DMS114 treated with DMSO at 0.1 percent for 48 hours (cell line): ENCODE data around the gene HSD17B13.
"Not testable (repeated sequence)": the region's sequence is repeated elsewhere in the genome, so short reads cannot be mapped to it uniquely, and the experiment has no call there.

Source experiments
- DNase-seq: peaks from one replicate; lab custom pipeline; 2025; ENCODE audit not compliant: unreplicated experiment; lab: John Stamatoyannopoulos, UW

Gene HSD17B13

GRCh38 chr4:87322754-87323153, at the start of gene HSD17B13:
Gene HSD17B13 (minus strand): TSS chr4:87322882. CDS start chr4:87322841, 41 bp downstream.
- DNase-seq, result no peak

DNA sequence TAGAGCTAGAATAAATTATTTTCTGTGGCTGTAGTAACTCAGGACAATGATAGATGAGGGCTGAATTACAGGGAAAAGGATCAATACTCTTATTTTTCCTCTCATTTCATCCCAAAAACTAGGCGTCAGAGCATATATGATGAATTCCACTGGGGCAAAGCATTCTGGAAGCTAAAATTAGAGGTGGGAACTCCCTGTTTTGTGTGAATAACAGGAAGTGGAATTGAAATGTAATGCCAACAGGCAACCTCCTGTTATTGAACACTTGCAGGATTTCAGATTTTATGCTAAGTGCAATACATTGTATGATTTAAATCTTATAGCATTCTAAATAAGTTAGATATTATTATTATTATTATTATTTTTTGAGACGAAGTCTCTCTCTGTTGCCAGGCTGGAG, 47.4 kb upstream of the HSD17B13 start:
- no peak for DNase-seq

GRCh38 chr4:87366521-87367162, 44.0 kb upstream of the HSD17B13 start:
- DNase-seq, result no peak

- no peak for DNase-seq
Observed at GRCh38 chr4:87365348-87365747, 42.7 kb upstream of the HSD17B13 start.

DNA sequence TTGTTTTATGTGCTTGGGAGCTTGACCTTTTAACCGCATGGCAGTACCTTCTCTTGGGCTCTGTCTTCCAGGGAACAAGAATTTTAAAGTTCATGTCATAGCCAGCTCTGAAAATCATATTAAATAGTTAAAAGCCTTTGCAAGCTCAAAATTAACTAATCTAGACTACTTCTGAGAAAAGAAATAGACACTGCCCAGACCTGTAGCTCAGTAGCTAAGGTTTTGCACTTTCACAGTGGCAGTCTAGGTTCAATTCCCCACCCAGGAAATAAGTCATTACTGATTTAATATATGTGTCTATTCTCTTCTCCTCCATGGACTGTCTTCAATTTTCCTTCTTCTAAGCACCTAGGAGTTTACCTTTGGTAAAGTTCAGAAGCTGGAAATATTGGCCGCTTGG, 40.9 kb upstream of the HSD17B13 start:
- no peak for DNase-seq

- no peak for DNase-seq
Observed at GRCh38 chr4:87360338-87360935, 37.8 kb upstream of the HSD17B13 start.

DNA sequence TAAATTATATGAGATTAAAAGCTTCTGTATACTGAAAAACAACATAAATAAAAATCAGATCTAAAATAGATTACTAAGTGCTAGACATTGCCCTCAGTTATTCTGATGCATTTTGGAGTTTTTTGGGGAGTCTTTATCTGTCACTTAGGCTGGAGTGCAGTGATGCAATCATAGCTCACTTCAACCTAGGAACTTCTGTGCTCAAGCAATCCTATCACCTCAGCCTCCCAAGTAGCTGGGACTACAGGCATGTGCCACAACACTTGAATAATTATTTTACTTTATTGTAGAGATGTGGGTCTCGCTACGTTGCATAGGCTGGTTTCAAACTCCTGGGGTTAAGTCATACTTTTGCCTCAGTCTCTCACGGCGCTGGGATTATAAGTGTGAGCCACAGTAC, 36.6 kb upstream of the HSD17B13 start:
- no peak for DNase-seq

- DNase-seq, result no peak
Observed at GRCh38 chr4:87356832-87357526, 34.3 kb upstream of the HSD17B13 start.

GRCh38 chr4:87354168-87355102, 31.8 kb upstream of the HSD17B13 start:
- DNase-seq, result no peak

GRCh38 chr4:87353592-87353991, 30.9 kb upstream of the HSD17B13 start:
- DNase-seq, result no peak

DNA sequence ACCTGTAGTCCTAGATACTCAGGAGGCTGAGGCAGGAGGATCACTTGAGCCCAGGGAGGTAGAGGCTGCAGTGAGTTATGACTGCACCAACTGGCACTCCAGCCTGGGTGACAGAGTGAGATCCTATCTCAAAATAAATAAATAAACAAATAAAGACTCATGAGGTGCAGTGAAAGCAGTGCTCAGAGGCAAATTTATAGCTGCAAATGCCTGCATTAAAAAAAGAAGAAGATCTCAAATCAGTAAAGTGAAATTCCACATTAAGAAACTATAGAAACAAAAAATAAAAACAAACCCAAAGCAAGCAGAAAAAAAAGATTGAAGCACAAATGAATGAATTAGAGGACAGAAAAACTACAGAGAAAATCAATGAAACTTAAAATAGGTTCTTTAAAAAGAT, 22.5 kb upstream of the HSD17B13 start:
- DNase-seq, result no peak

DNA sequence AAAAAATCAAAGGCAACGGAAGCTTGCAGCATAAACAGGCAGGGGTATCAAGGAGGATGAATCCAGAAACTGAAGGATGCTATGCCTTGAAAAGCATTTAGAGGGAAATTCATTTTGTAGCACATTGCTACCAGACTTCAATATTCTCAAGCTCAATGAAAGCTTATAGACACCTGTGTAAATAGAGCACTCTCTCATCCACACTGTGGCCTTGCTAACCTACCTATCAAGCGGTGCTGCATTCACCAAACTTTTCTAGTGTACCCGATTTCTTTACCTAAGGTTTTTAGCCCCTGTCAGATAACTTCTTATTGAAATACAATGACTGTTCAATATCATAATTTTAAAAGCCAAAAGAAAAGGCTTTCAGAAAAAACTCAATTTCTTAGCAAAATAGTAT, 20.2 kb upstream of the HSD17B13 start:
- no peak for DNase-seq

DNA sequence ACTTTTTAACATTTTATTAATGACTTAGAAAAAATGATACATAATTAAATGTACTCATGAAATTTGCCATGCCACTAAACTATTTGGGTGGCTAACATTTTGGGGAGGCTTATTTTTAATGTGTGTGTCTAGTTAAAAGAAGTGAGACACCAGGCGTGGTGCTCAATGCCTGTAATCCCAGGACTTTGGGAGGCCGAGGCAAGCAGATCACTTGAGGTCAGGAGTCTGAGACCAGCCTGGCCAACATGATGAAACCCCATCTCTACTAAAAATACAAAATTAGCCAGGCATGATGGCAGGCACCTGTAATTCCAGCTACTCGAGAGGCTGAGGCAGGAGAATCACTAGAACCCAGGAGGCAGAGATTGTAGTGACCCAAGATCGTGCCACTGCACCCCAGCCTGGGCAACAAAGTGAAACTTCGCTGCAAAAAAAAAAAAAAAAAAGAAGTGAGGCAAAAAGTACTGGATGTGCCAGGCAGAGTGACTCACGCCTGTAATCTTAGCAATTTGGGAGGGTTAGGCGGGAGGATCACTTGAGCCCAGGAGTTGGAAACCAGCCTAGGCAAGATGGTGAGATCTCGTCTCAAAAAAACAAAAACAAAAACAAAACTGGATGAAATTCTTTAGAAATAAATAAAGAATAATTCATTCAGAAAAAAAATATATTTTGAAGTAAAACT, 19.4 kb upstream of the HSD17B13 start:
- DNase-seq, result not testable (repeated sequence)

- DNase-seq, result no peak
Observed at GRCh38 chr4:87339440-87339839, 16.8 kb upstream of the HSD17B13 start.

DNA sequence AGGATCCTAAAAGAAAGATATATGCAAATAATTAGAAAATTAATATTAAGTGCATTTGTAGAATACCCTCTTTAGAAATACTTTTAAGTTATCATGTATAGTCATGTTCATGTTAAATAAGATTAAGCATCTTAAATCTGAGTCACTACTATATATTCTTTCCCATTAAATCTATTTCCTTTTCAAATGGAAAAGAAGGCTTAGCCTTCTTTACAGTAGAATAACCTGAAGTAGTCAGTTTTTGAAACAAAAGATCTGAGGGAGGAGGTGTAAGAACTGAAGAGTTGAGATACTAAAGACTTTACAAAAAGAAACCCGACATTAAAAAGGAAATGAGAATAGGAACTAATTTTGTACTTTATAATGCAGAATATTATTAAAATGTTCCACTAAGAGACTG, 14.7 kb upstream of the HSD17B13 start:
- no peak for DNase-seq

GRCh38 chr4:87333267-87333666, 10.6 kb upstream of the HSD17B13 start:
- DNase-seq, result no peak

- DNase-seq, result no peak
Observed at GRCh38 chr4:87330761-87331160, 8.1 kb upstream of the HSD17B13 start.

GRCh38 chr4:87327136-87327535, 4.5 kb upstream of the HSD17B13 start:
- DNase-seq, result no peak

GRCh38 chr4:87326460-87326859, 3.8 kb upstream of the HSD17B13 start:
- DNase-seq, result no peak

- DNase-seq, result no peak
Observed at GRCh38 chr4:87321888-87322287, 794 bp downstream of the HSD17B13 start.

- no peak for DNase-seq
Observed at GRCh38 chr4:87317527-87317926, 5.2 kb downstream of the HSD17B13 start.
